Loucy (cell line): Measurements from ENCODE around the gene FGFBP1.

Experiments
- H2AFZ ChIP-seq: fragments of 200-600 bp; sonication (generic); 2 replicates; pipeline ENCODE4 v1.6.0; 2016; ENCODE audit warnings: antibody characterized with exemption, mild to moderate bottlenecking, low read length, moderate library complexity
- H3F3A ChIP-seq: fragments of 200-600 bp; 2 replicates; pipeline ENCODE4 v1.6.0; 2016; ENCODE audit warnings: antibody characterized with exemption, low read depth, mild to moderate bottlenecking
- H3K27me3 ChIP-seq: fragments of 200-600 bp; sonication (generic); 2 replicates; pipeline ENCODE4 v1.6.1; 2014; ENCODE audit warnings: low read length, mild to moderate bottlenecking; ENCODE audit not compliant: insufficient read depth, poor library complexity, severe bottlenecking
- H3K36me3 ChIP-seq: fragments of 200-600 bp; sonication (generic); 2 replicates; pipeline ENCODE4 v1.6.1; 2016; ENCODE audit warnings: low read length; ENCODE audit not compliant: insufficient read depth
- H3K4me1 ChIP-seq: fragments of 200-600 bp; sonication (generic); 2 replicates; pipeline ENCODE4 v1.5.1; 2014; ENCODE audit warnings: low read length, mild to moderate bottlenecking; ENCODE audit not compliant: insufficient read depth, poor library complexity, severe bottlenecking
- H3K4me2 ChIP-seq: fragments of 200-600 bp; sonication (generic); 2 replicates; pipeline ENCODE4 v1.6.0; 2014; ENCODE audit warnings: antibody characterized with exemption, low read length, low read depth, mild to moderate bottlenecking; ENCODE audit not compliant: poor library complexity, severe bottlenecking
- H3K4me3 ChIP-seq: fragments of 200-600 bp; sonication (generic); 2 replicates; pipeline ENCODE4 v1.5.1; 2014; ENCODE audit warnings: low read length, mild to moderate bottlenecking, mixed read lengths; ENCODE audit not compliant: poor library complexity, severe bottlenecking
- H3K79me2 ChIP-seq: fragments of 200-600 bp; sonication (generic); 2 replicates; pipeline ENCODE4 v1.6.1; 2014; ENCODE audit warnings: low read length; ENCODE audit not compliant: insufficient read depth
- H3K9ac ChIP-seq: fragments of 200-600 bp; sonication (generic); 2 replicates; pipeline ENCODE4 v1.6.0; 2014; ENCODE audit warnings: mild to moderate bottlenecking, low read depth, low read length, moderate library complexity; ENCODE audit not compliant: poor library complexity, severe bottlenecking
- H3K9me2 ChIP-seq: fragments of 200-600 bp; sonication (generic); replicated peaks from 2 replicates; pipeline ENCODE4 v1.6.1; 2016; ENCODE audit warnings: low read depth, low read length, mixed read lengths
- H3K9me3 ChIP-seq: fragments of 200-600 bp; sonication (generic); 2 replicates; pipeline ENCODE4 v1.6.1; 2014; ENCODE audit warnings: mild to moderate bottlenecking, antibody characterized with exemption, low read length, low read depth; ENCODE audit not compliant: insufficient read depth
- H4K20me1 ChIP-seq: fragments of 200-600 bp; sonication (generic); 2 replicates; pipeline ENCODE4 v1.6.0; 2014; ENCODE audit warnings: antibody characterized with exemption, low read length, mild to moderate bottlenecking; ENCODE audit not compliant: insufficient read depth, poor library complexity, severe bottlenecking
- EZH2phosphoT487 ChIP-seq: fragments of 200-600 bp; IDR thresholded peaks from 2 replicates; pipeline ENCODE4 v1.6.1; 2018; ENCODE audit warnings: antibody characterized with exemption, mild to moderate bottlenecking, moderate library complexity, borderline replicate concordance
- TF ChIP-seq, protein P1 (sequence below): fragments of 200-600 bp; sonication (generic); conservative IDR thresholded peaks from 2 replicates; pipeline ENCODE4 v1.5.1; 2014; ENCODE audit warnings: mild to moderate bottlenecking, antibody characterized with exemption, low read length

Gene FGFBP1

DNA sequence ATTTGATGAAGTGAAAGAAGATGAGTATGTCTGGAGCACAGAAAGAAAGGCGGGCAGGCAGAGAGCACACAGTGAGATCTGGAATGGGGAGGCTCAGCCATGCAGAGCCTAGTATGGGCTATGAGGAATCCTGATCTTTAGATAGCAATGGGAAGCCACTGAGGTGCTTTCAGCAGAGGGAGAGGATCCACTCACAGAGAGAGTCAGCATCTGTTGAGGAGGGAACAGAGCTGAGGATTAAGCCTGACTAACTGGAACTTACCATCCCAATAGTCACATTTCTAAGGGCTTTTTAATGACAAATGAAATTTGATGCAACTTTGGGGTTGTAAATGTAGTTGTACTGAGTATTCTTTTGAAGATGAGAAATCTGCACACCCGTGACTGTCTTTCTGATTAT lies 45.1 kb upstream of the FGFBP1 start:
- H3F3A ChIP-seq = no peaks in the 10 kb centered on the region
- no peak overlapping the region for H3K4me2 ChIP-seq
- H3K9ac ChIP-seq = no peak overlapping the region
- H3K36me3 ChIP-seq = no peaks in the 10 kb centered on the region
- H3K9me3 ChIP-seq = no peaks in the 10 kb centered on the region
- H3K9me2 ChIP-seq = no peaks in the 10 kb centered on the region
- peaks cover 6% of the 10 kb centered on the region for H3K4me1 ChIP-seq
- H3K27me3 ChIP-seq = no peaks in the 10 kb centered on the region
- H2AFZ ChIP-seq = no peak overlapping the region
- no peaks in the 10 kb centered on the region for H3K79me2 ChIP-seq
- H3K4me3 ChIP-seq = no peak overlapping the region
- no peaks in the 10 kb centered on the region for H4K20me1 ChIP-seq
- TF ChIP-seq, protein P1, sequence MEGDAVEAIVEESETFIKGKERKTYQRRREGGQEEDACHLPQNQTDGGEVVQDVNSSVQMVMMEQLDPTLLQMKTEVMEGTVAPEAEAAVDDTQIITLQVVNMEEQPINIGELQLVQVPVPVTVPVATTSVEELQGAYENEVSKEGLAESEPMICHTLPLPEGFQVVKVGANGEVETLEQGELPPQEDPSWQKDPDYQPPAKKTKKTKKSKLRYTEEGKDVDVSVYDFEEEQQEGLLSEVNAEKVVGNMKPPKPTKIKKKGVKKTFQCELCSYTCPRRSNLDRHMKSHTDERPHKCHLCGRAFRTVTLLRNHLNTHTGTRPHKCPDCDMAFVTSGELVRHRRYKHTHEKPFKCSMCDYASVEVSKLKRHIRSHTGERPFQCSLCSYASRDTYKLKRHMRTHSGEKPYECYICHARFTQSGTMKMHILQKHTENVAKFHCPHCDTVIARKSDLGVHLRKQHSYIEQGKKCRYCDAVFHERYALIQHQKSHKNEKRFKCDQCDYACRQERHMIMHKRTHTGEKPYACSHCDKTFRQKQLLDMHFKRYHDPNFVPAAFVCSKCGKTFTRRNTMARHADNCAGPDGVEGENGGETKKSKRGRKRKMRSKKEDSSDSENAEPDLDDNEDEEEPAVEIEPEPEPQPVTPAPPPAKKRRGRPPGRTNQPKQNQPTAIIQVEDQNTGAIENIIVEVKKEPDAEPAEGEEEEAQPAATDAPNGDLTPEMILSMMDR = no peak
- TF ChIP-seq EZH2phosphoT487 = no peak

GRCh38 chr4:15982842-15983524 lies 44.4 kb upstream of the FGFBP1 start:
- Histone ChIP-seq H3K9me3 (no peaks in the 10 kb centered on the region), H3K79me2 (no peaks in the 10 kb centered on the region), H3K27me3 (no peaks in the 10 kb centered on the region), H2AFZ (no peak overlapping the region), H3F3A (no peaks in the 10 kb centered on the region), H3K36me3 (no peaks in the 10 kb centered on the region), H4K20me1 (no peaks in the 10 kb centered on the region), H3K4me2 (no peak overlapping the region), H3K4me1 (peaks cover under 1% of the 10 kb centered on the region), H3K4me3 (no peak overlapping the region), H3K9me2 (no peaks in the 10 kb centered on the region), H3K9ac (no peak overlapping the region)
- no peak for TF ChIP-seq EZH2phosphoT487

- Histone ChIP-seq H4K20me1 (no peaks in the 10 kb centered on the region), H3K36me3 (no peaks in the 10 kb centered on the region), H3K9ac (no peak overlapping the region)
Observed at GRCh38 chr4:15976456-15977447, 38.2 kb upstream of the FGFBP1 start.

More at GRCh38 chr4:15976456-15977447, 38.2 kb upstream of the FGFBP1 start:
- no peaks in the 10 kb centered on the region for H3K27me3 ChIP-seq
- no peaks in the 10 kb centered on the region for H3K9me3 ChIP-seq
- H3K4me2 ChIP-seq = no peak overlapping the region
- TF ChIP-seq, protein P1 = peak; percentile 35
- TF ChIP-seq EZH2phosphoT487 = no peak
- H2AFZ ChIP-seq = peak overlapping the region; percentile 72
- no peaks in the 10 kb centered on the region for H3K9me2 ChIP-seq
- H3K79me2 ChIP-seq = no peaks in the 10 kb centered on the region
- H3K4me1 ChIP-seq = no peaks in the 10 kb centered on the region
- no peaks in the 10 kb centered on the region for H3F3A ChIP-seq
- H3K4me3 ChIP-seq = no peak overlapping the region
